GM20000 (cell line): ENCODE measurements around the gene PEMT.

Source experiments
- DNase-seq: peaks from one replicate; pipeline ENCODE4 v3.0.0; 2012; ENCODE audit warnings: low spot score
- CTCF ChIP-seq: IDR thresholded peaks from 2 replicates; pipeline ENCODE4 v1.5.1; 2012; ENCODE audit warnings: mild to moderate bottlenecking, control low read depth; ENCODE audit errors: extremely low read depth, missing control alignments

The PEMT gene

GRCh38 chr17:17628388-17629008, 37.0 kb upstream of the PEMT start:
- TF ChIP-seq CTCF, result no peak
- DNase-seq, result peak; percentile 62

GRCh38 chr17:17626840-17627239, 35.3 kb upstream of the PEMT start:
- DNase-seq, result no peak

GRCh38 chr17:17626151-17626805, 34.8 kb upstream of the PEMT start:
- no peak for DNase-seq
- TF ChIP-seq CTCF, result no peak

More at GRCh38 chr17:17626840-17627239, 35.3 kb upstream of the PEMT start:
- TF ChIP-seq CTCF, result no peak

- DNase-seq, result no peak
- no peak for TF ChIP-seq CTCF
These were observed 33.2 kb upstream of the PEMT start for GRCh38 chr17:17624741-17625140.

GRCh38 chr17:17623904-17624303, 32.4 kb upstream of the PEMT start:
- no peak for DNase-seq
- TF ChIP-seq CTCF, result no peak

GRCh38 chr17:17621254-17621653, 29.7 kb upstream of the PEMT start:
- DNase-seq, result no peak
- TF ChIP-seq CTCF, result no peak

- DNase-seq, result peak; percentile 64
- peak; percentile 28 for TF ChIP-seq CTCF
These were observed 22.2 kb upstream of the PEMT start for GRCh38 chr17:17613708-17614114.
